GM10266 (cell line): ENCODE results near the gene MACROD2.

Source experiments
- DNase-seq: peaks from one replicate; pipeline ENCODE4 v3.0.0; 2012; ENCODE audit errors: extremely low spot score
- CTCF ChIP-seq: IDR thresholded peaks from 2 replicates; pipeline ENCODE4 v1.5.1; 2012; ENCODE audit warnings: mild to moderate bottlenecking, low read depth; ENCODE audit not compliant: control insufficient read depth, insufficient read depth; ENCODE audit errors: missing control alignments

MACROD2 gene

DNA sequence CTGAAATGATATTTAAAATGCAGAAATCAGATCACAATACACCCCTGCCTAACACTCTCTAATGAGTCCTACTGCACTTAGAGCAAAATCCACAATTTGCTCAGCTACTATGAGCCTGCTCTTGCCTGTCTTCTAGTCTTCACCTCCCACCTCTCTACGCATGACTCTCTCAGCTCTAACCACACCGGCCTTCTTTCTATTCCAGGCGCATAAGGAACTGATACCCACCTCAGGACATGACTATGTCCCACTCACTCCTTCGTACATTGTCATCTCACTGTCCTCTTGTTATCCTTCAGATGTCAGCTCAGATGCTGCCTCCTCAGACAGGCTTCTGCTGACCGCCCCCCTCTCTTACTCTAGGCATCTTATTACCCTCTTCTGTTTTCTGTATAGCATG lies 543.1 kb downstream of the MACROD2 start:
- TF ChIP-seq CTCF = no peak
- DNase-seq = peak; percentile 29

DNA sequence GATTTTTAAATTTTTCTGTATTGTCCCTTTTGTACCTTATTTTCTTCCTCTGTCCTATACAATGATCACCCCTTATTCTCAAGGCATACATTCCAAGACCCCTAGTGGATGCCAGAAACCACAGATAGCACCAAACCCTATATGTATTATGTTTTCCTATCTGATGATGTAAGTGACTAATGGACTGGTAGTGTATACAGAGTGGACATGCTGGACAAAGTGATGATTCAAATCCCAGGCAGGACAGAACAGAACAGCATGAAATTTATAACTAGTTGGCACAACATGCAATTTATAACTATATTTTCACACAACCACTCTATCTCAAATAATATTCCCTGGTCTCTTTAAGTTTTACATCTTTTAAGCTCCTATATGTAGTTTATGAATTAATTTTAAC lies 547.7 kb downstream of the MACROD2 start:
- TF ChIP-seq CTCF = no peak
- no peak for DNase-seq

- DNase-seq = no peak
Measured at GRCh38 chr20:14544688-14545087, 549.4 kb downstream of the MACROD2 start.

GRCh38 chr20:14550655-14551054 lies 555.3 kb downstream of the MACROD2 start:
- no peak for DNase-seq
- TF ChIP-seq CTCF = no peak

More at GRCh38 chr20:14544688-14545087, 549.4 kb downstream of the MACROD2 start:
- no peak for TF ChIP-seq CTCF

- no peak for TF ChIP-seq CTCF
- no peak for DNase-seq
Measured at GRCh38 chr20:14553774-14554534, 558.6 kb downstream of the MACROD2 start.

DNA sequence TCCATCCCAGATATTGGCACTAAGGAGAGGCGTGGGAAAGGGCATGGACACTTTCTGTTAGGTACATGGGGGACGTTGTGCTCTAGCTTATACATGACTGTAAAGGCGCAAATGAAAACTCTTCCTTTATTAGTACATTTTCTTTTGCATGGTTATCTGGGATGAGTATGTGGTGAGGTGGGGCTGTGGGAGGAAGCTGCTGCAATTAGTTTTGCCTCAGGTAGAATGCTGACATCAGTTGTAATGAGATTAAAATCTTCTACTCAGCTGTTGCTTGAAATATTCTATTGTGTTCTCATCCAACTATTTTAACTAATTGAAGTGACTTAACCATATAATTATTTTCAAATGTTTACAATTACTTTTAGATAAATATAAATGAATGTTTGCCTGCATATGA lies 560.4 kb downstream of the MACROD2 start:
- DNase-seq = no peak
- TF ChIP-seq CTCF = no peak

DNA sequence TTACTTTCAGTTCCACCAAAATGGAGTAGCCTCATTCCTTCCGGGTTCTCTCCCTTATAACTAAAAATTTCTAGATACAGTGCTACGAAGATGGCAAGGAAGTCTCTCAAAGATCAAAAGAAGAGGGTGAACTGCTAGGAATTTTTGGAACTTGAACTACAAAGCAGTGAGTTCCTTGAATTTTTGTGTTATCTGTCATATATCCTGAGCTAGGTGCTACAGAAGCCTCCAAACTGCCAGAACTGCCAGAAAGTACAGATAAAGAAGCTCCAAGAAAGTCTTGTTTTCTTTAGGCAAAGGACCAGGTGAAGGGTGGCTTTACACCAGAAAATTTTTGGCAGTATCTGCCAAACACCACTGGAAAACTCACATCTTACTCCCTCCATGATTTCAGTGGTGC lies 560.9 kb downstream of the MACROD2 start:
- TF ChIP-seq CTCF = no peak
- DNase-seq = no peak
